Left ventricle myocardium inferior (tissue), 1 donor: ENCODE results near the gene TMEM201. TPM values are rescaled to one million over a fixed set of nuclear protein-coding genes. Genes with fewer than 3 reads are reported as not detected.

ENCODE experiments used
- DNase-seq: peaks from one replicate; pipeline ENCODE4 v3.0.0-alpha.2; 2020
- H3K27ac ChIP-seq: fragments of 200-600 bp; replicated peaks from 2 replicates; pipeline ENCODE4 v1.8.0; 2021
- H3K27me3 ChIP-seq: fragments of 200-600 bp; 2 replicates; pipeline ENCODE4 v1.8.0; 2021; ENCODE audit warnings: low read depth
- H3K36me3 ChIP-seq: fragments of 200-600 bp; 2 replicates; pipeline ENCODE4 v1.8.0; 2021
- H3K4me1 ChIP-seq: fragments of 200-600 bp; 2 replicates; pipeline ENCODE4 v1.8.0; 2021
- H3K4me3 ChIP-seq: fragments of 200-600 bp; 2 replicates; pipeline ENCODE4 v1.8.0; 2021; ENCODE audit warnings: mild to moderate bottlenecking, moderate library complexity
- H3K9me3 ChIP-seq: fragments of 200-600 bp; replicated peaks from 2 replicates; pipeline ENCODE4 v1.8.0; 2021
- intact Hi-C: fragments of 100-400 bp; cut with micrococcal nuclease; formaldehyde crosslinking; loops from one replicate; pipeline ENCODE4 v1.11.0; 2022
- total RNA-seq: library from RNA; stranded (reverse); fragmentation: NEBNext Ultra II Directional; extraction: Animal tissue kit (Norgen Biotek cat#: 25700); gene quantifications from one replicate; pipeline ENCODE4 v1.2.1, GENCODE V29; 2021
- TF ChIP-seq, protein P1 (sequence below): fragments of 200-600 bp; IDR thresholded peaks from 2 replicates; pipeline ENCODE4 v1.8.0; 2021; ENCODE audit warnings: antibody characterized with exemption, mild to moderate bottlenecking, borderline replicate concordance
- donor health status: DM: no; HTN: yes; CAD: no; lungs with severe emphysema.

Gene TMEM201
- total RNA-seq, 1 donor from 2014 or later = 21.1 TPM

DNA sequence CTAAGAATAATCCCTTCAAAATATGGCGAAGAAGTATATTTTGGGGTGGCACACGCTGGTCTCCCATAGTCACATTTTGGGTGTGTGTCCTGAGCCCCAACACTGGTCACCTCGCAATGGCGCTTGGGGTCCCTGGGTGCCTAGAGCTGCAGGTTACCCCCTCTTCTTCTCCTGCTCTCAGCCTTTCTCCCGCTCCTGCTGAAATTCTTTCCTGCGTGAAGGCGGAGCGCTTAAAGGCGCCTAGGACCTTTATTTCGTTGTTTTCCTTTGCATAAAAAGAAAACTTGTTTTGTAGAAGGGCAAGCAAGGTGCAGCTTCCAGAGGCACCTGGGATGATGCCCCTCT lies 62.5 kb downstream of the TMEM201 start:
- intact Hi-C loops = no loop called here
- Histone ChIP-seq H3K4me1 (peaks cover 19% of the 10 kb centered on the region), H3K27me3 (peaks cover 63% of the 10 kb centered on the region), H3K9me3 (no peaks in the 10 kb centered on the region), H3K36me3 (no peaks in the 10 kb centered on the region), H3K4me3 (peak overlapping the region; percentile 64), H3K27ac (peak overlapping the region; percentile 19)
- DNase-seq = no peak
- TF ChIP-seq, protein P1, sequence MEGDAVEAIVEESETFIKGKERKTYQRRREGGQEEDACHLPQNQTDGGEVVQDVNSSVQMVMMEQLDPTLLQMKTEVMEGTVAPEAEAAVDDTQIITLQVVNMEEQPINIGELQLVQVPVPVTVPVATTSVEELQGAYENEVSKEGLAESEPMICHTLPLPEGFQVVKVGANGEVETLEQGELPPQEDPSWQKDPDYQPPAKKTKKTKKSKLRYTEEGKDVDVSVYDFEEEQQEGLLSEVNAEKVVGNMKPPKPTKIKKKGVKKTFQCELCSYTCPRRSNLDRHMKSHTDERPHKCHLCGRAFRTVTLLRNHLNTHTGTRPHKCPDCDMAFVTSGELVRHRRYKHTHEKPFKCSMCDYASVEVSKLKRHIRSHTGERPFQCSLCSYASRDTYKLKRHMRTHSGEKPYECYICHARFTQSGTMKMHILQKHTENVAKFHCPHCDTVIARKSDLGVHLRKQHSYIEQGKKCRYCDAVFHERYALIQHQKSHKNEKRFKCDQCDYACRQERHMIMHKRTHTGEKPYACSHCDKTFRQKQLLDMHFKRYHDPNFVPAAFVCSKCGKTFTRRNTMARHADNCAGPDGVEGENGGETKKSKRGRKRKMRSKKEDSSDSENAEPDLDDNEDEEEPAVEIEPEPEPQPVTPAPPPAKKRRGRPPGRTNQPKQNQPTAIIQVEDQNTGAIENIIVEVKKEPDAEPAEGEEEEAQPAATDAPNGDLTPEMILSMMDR = no peak

DNA sequence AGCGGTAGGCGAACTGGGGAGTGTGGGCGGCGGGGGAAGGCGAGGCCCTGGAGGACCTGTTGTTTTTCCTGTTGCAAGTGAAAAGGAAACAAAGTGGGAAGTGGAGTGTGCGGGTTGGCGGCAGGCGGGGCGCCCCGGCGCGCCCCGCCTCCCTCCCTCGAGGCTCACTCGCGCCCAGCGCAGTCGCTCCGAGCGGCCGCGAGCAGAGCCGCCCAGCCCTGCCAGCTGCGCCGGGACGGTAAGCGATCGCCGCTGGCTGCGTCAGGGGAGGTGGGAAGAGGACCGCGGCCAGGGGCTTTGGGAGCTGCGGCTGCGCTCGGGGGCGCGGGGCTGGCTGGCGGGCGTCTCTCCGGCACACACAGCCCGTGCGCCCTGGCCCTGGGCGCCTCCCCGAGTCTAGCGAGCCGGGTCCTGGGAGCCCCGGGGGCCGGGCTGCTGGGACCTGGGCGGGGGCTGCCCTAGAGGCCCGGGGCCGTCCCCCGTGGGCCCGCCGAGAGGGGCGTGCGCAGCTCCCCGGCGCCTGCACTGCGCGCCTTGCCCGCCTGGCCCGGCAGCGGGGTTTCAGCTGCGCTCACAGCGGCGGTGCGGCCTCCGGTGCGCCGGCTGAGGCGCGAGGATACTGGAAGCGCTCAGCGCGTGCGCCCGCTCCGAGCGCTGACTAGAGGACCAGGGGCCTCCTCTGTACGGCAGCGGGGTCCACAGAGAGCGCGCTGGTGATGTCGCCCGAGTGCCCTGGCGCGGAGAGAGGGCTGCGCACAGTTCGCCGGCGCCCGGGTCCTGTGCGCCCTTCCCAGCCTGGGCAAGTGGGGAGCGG lies 63.1 kb downstream of the TMEM201 start, which contains the start of gene PIK3CD:
Gene PIK3CD (plus strand): TSS at position 167 of the 814 bp plus-strand sequence. CDS start 58,725 bp downstream, outside the sequence.
- peak within 1 kb of the TSS; percentile 64 for H3K4me3 ChIP-seq
- peaks cover 19% of the 10 kb centered on the region for H3K4me1 ChIP-seq
- no peaks in the 10 kb centered on the region for H3K36me3 ChIP-seq
- TF ChIP-seq, protein P1 = no peak
- H3K27ac ChIP-seq = peak within 1 kb of the TSS; percentile 57
- no peaks in the 10 kb centered on the region for H3K9me3 ChIP-seq
- H3K27me3 ChIP-seq = peaks cover 63% of the 10 kb centered on the region
- peak; percentile 27 for DNase-seq
- intact Hi-C loops = no loop called here

DNA sequence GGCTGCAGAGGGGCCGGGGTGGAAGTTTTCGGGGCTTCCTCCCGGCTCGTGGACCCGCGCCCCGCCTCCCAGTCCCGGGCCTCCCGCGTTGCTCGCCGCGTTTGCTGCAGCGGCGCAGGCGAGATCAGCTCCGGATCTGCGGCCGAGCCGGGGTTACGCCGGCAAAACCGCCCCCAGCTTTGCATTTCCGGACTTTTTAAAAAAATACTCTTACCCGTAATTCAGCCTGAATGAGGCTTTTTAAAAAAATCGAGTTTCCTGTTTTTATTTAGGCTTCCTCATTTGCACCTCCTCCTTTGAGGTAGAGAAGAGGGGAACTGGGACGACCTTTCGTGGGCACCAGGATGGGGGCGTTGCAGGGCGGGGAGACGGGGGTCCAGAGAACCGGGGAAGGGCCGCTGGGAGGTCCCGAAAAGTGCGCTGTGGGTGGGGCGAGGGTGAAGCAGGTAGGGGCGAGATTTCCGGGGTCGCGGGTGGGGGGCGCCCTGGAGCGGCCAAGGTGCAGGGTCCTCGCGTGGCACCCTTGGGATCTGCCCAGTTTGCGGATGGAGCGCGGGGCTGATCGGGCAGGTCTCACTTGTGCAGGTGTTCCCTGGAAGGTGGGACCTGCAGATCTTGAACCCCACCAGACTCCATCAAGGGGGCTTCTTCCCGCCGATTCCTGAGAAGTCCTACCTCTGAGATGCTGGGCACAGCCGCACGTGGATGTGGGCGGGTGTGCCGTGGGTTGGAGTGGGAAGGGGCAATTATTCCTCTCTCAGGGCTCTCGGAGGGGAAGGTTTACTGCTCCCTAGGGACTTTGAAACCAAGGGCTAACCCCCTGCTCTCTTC lies 63.9 kb downstream of the TMEM201 start:
- DNase-seq = peak; percentile 35
- TF ChIP-seq, protein P1 = no peak
- Histone ChIP-seq H3K4me3 (peak overlapping the region; percentile 64), H3K27me3 (peaks cover 63% of the 10 kb centered on the region), H3K27ac (peak overlapping the region; percentile 57), H3K9me3 (no peaks in the 10 kb centered on the region), H3K36me3 (no peaks in the 10 kb centered on the region), H3K4me1 (peaks cover 19% of the 10 kb centered on the region)
- intact Hi-C loops = no loop called here

- intact Hi-C loops = no loop called here
- no peaks in the 10 kb centered on the region for H3K36me3 ChIP-seq
- TF ChIP-seq, protein P1 = no peak
- DNase-seq = no peak
- H3K27ac ChIP-seq = no peak overlapping the region
- peaks cover 19% of the 10 kb centered on the region for H3K4me1 ChIP-seq
- peak overlapping the region; percentile 64 for H3K4me3 ChIP-seq
- no peaks in the 10 kb centered on the region for H3K9me3 ChIP-seq
- peaks cover 63% of the 10 kb centered on the region for H3K27me3 ChIP-seq
These were observed 64.4 kb downstream of the TMEM201 start for GRCh38 chr1:9653210-9653490.

- no peak for DNase-seq
- H3K27me3 ChIP-seq = peaks cover 63% of the 10 kb centered on the region
- H3K9me3 ChIP-seq = no peaks in the 10 kb centered on the region
- H3K4me3 ChIP-seq = peak overlapping the region; percentile 64
- TF ChIP-seq, protein P1 = no peak
- no peak overlapping the region for H3K27ac ChIP-seq
- no peaks in the 10 kb centered on the region for H3K36me3 ChIP-seq
- intact Hi-C loops = no loop called here
- H3K4me1 ChIP-seq = peaks cover 19% of the 10 kb centered on the region
These were observed 64.9 kb downstream of the TMEM201 start for GRCh38 chr1:9653491-9654050.
